ENCODE data around the gene SLC29A1.
A peak's percentile ranks its signal among the peaks of the same experiment; 100 is the strongest.

The SLC29A1 gene

GRCh38 chr6:44275271-44275748 is 51.9 kb downstream of the SLC29A1 start:
- Histone ChIP-seq H3K9me3 (ENCODE audit: control insufficient read depth in 1 of 2, low read length in 2 of 2) (no peaks in the 10 kb centered on the region), H3K4me3 (ENCODE audit: low read depth in 1 of 2, low read length in 2 of 2) (peak overlapping the region in 1 of 2 donors; percentile 53), H3K36me3 (ENCODE audit: control insufficient read depth in 1 of 2, insufficient read depth in 2 of 2, low read length in 2 of 2) (no peaks in the 10 kb centered on the region), H3K4me1 (ENCODE audit: control insufficient read depth in 1 of 2, insufficient read depth in 2 of 2, low read length in 2 of 2) (peaks cover 0 to 10% of the 10 kb centered on the region in 2 donors), H3K27ac (ENCODE audit: low read length) (no peak overlapping the region), H3K27me3 (ENCODE audit: low read depth, low read length) (peaks cover 56% of the 10 kb centered on the region)

GRCh38 chr6:44275749-44276648 is 52.6 kb downstream of the SLC29A1 start:
- Histone ChIP-seq H3K4me3 (ENCODE audit: low read depth in 1 of 2, low read length in 2 of 2) (peak overlapping the region in 1 of 2 donors; percentile 53), H3K27ac (ENCODE audit: low read length) (no peak overlapping the region), H3K4me1 (ENCODE audit: control insufficient read depth in 1 of 2, insufficient read depth in 2 of 2, low read length in 2 of 2) (peaks cover 0 to 10% of the 10 kb centered on the region in 2 donors), H3K9me3 (ENCODE audit: control insufficient read depth in 1 of 2, low read length in 2 of 2) (no peaks in the 10 kb centered on the region), H3K36me3 (ENCODE audit: control insufficient read depth in 1 of 2, insufficient read depth in 2 of 2, low read length in 2 of 2) (no peaks in the 10 kb centered on the region), H3K27me3 (ENCODE audit: low read depth, low read length) (peaks cover 56% of the 10 kb centered on the region)

- Histone ChIP-seq H3K9me3 (ENCODE audit: control insufficient read depth in 1 of 2, low read length in 2 of 2) (no peaks in the 10 kb centered on the region), H3K4me3 (ENCODE audit: low read depth in 1 of 2, low read length in 2 of 2) (no peak overlapping the region), H3K27ac (ENCODE audit: low read length) (no peak overlapping the region), H3K4me1 (ENCODE audit: control insufficient read depth in 1 of 2, insufficient read depth in 2 of 2, low read length in 2 of 2) (peaks cover 0 to 10% of the 10 kb centered on the region in 2 donors), H3K27me3 (ENCODE audit: low read depth, low read length) (peaks cover 47% of the 10 kb centered on the region), H3K36me3 (ENCODE audit: control insufficient read depth in 1 of 2, insufficient read depth in 2 of 2, low read length in 2 of 2) (no peaks in the 10 kb centered on the region)
These were observed 53.6 kb downstream of the SLC29A1 start for GRCh38 chr6:44276667-44277640.

DNA sequence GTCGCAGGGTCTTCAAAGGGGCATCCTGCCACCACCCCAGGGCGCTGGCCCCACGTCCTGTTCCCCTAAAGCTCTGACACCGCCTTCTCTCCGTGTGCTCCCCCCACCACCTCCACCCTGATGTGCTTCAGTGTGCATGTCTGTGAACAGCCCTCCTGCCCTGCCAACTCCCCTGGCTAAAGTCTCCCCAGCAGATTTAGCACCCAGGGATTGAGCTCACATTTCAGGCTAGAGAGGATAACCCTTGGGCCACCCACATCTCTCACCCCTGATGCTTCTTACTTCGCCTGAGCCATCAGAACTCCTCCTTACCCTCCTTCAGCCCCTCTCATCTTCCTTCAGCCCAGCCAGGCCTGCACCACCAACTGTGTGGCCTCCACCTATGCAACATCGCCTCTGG is 54.4 kb downstream of the SLC29A1 start:
- Histone ChIP-seq H3K4me3 (ENCODE audit: low read depth in 1 of 2, low read length in 2 of 2) (no peak overlapping the region), H3K9me3 (ENCODE audit: control insufficient read depth in 1 of 2, low read length in 2 of 2) (no peaks in the 10 kb centered on the region), H3K27me3 (ENCODE audit: low read depth, low read length) (peaks cover 40% of the 10 kb centered on the region), H3K4me1 (ENCODE audit: control insufficient read depth in 1 of 2, insufficient read depth in 2 of 2, low read length in 2 of 2) (peaks cover 0 to 10% of the 10 kb centered on the region in 2 donors), H3K27ac (ENCODE audit: low read length) (no peak overlapping the region), H3K36me3 (ENCODE audit: control insufficient read depth in 1 of 2, insufficient read depth in 2 of 2, low read length in 2 of 2) (no peaks in the 10 kb centered on the region)

- Histone ChIP-seq H3K4me1 (ENCODE audit: control insufficient read depth in 1 of 2, insufficient read depth in 2 of 2, low read length in 2 of 2) (peaks cover 0 to 10% of the 10 kb centered on the region in 2 donors), H3K27me3 (ENCODE audit: low read depth, low read length) (peaks cover 34% of the 10 kb centered on the region), H3K36me3 (ENCODE audit: control insufficient read depth in 1 of 2, insufficient read depth in 2 of 2, low read length in 2 of 2) (no peaks in the 10 kb centered on the region), H3K27ac (ENCODE audit: low read length) (no peak overlapping the region), H3K9me3 (ENCODE audit: control insufficient read depth in 1 of 2, low read length in 2 of 2) (no peaks in the 10 kb centered on the region), H3K4me3 (ENCODE audit: low read depth in 1 of 2, low read length in 2 of 2) (no peak overlapping the region)
These were observed 54.9 kb downstream of the SLC29A1 start for GRCh38 chr6:44278315-44278714.

DNA sequence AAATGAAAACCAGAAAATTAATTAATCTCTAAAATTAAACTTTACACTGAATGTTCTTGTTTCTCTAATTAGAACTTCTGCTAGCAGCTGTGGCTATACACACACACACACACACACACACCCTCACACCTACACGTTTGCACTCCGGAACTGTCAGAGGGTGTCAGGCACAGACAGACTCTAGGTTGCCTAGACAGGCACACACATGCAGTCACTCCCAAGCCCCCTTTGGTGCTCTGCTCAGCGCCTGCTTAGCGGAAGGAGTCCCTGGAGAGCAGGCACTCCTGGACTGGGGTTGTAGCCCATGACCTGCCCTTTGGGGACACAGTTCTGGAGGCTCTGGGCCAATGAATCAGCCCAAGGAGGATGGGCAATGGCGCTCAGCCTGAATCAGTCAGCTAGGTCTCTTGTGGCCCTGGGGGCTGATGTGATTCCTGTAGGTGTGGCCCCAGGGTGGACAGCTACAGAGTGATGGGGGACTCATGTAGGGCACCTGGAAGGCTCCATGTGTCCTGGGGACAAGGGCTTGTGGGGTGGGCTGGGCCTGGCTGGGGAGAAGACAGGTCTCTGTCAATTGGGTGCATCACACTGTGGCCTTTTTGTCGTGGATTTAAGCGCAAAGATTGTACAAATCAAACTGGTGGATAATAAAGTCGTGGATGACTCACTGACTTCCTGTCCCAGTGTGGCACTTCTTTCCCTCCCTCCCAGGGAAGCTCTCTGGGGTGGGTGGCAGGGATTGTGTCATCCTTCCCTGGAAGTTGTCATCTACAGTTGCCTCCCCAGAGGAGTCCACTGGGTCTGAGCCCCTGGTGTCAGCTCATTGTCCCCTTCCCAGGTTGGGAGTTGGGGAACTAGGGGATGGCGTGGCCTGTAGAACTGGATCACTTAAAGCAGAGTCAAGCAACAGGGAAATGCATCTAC is 55.6 kb downstream of the SLC29A1 start:
- Histone ChIP-seq H3K4me1 (ENCODE audit: control insufficient read depth in 1 of 2, insufficient read depth in 2 of 2, low read length in 2 of 2) (peaks cover 0 to 10% of the 10 kb centered on the region in 2 donors), H3K27ac (ENCODE audit: low read length) (no peak overlapping the region), H3K9me3 (ENCODE audit: control insufficient read depth in 1 of 2, low read length in 2 of 2) (no peaks in the 10 kb centered on the region), H3K4me3 (ENCODE audit: low read depth in 1 of 2, low read length in 2 of 2) (no peak overlapping the region), H3K36me3 (ENCODE audit: control insufficient read depth in 1 of 2, insufficient read depth in 2 of 2, low read length in 2 of 2) (no peaks in the 10 kb centered on the region), H3K27me3 (ENCODE audit: low read depth, low read length) (peaks cover 28% of the 10 kb centered on the region)
